GM12875 (cell line): ENCODE measurements around the gene CABLES2.

Source experiments
- H3K4me3 ChIP-seq: one replicate; pipeline ENCODE4 v1.5.1; 2011; ENCODE audit warnings: low read depth, low read length, control low read depth
- TF ChIP-seq, protein P1 (sequence below): IDR thresholded peaks from 2 replicates; pipeline ENCODE4 v1.5.1; 2011; ENCODE audit warnings: low read depth, mild to moderate bottlenecking, control low read depth, inconsistent platforms, low read length, moderate library complexity, borderline replicate concordance; ENCODE audit not compliant: insufficient read depth

Gene CABLES2

DNA sequence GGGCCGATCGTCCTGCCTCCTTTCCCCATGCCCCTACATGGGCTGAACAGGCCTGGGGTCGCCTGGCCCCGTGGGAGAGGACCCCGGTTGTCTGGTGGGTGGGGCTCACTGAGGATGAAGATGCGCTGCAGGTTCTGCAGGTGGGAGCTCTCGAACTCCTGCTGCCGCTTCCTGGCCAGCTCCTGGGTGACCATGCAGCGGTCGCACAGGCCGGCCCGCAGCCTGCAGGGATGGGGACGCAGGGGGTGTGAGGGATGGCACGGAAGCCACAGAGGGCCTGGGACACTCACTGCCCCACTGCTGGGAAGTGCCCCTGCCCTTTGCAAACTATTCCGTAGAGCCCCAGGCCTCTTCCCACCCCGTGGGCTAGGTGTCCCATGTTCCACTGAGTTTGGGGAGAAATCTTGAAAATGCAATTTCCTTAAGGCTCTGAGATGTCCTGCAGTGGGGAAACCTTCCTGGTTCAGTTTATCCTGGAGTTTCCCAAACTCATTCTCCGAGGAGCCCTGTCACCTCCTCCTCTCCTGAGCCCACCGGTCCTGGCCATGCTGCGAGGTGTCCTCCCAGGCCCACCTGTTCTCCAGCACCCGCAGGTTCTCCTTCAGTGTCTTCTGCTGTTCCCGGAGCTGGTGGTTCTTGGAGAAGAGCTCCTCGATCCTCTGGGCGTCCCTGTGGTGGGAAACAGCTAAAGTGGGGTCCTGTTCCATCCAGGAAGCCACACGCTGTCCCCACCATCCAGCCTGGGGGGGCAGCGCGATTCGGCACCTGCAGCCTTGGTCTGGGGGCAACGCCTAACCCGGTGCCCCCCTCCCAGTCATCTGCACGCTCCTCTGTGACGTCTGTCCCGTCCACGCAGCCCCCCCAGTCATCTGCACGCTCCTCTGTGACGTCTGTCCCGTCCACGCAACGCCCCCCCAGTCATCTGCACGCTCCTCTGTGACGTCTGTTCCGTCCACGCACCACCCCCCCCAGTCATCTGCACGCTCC lies 9.9 kb upstream of the CABLES2 start:
- no peak overlapping the region for H3K4me3 ChIP-seq
- TF ChIP-seq, protein P1, sequence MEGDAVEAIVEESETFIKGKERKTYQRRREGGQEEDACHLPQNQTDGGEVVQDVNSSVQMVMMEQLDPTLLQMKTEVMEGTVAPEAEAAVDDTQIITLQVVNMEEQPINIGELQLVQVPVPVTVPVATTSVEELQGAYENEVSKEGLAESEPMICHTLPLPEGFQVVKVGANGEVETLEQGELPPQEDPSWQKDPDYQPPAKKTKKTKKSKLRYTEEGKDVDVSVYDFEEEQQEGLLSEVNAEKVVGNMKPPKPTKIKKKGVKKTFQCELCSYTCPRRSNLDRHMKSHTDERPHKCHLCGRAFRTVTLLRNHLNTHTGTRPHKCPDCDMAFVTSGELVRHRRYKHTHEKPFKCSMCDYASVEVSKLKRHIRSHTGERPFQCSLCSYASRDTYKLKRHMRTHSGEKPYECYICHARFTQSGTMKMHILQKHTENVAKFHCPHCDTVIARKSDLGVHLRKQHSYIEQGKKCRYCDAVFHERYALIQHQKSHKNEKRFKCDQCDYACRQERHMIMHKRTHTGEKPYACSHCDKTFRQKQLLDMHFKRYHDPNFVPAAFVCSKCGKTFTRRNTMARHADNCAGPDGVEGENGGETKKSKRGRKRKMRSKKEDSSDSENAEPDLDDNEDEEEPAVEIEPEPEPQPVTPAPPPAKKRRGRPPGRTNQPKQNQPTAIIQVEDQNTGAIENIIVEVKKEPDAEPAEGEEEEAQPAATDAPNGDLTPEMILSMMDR: no peak

DNA sequence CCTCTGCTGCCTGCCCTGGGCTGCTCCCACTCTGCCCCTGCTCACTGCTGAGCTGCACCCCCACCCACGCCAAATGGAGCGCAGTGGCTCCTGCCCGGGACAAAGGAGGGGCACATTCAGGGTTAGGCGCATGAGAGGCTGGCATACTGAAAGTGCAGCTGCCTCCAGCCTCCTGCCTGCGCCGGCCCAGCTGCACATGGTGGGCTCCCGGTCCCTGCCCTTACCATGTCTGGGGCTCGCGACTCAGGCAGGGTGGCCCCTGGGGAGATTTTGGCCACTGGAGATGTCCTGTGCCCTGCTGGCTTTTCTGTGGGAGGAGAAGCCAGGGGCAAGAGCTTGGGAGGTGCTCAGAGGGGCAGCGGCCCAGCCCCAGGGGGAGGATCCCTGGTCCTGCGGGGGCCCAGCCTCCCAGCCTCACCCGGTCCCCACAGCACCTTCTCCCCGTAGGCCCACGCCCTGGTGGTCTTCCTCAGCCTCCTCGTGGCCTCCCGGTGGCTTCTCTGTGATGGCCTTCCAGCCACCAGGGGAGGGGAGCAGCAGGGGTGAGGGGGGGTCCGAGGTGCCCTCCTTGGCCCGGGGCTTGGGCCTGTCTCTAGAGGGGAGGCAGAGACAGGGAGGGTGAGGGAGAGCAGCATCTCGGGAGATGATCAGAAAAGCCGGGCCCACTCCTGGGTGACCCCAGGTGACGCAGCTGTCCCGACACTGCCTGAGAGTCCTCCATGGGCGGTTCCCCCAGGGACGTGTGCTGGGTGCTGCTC lies 8.4 kb upstream of the CABLES2 start:
- TF ChIP-seq, protein P1: no peak
- H3K4me3 ChIP-seq: no peak overlapping the region

DNA sequence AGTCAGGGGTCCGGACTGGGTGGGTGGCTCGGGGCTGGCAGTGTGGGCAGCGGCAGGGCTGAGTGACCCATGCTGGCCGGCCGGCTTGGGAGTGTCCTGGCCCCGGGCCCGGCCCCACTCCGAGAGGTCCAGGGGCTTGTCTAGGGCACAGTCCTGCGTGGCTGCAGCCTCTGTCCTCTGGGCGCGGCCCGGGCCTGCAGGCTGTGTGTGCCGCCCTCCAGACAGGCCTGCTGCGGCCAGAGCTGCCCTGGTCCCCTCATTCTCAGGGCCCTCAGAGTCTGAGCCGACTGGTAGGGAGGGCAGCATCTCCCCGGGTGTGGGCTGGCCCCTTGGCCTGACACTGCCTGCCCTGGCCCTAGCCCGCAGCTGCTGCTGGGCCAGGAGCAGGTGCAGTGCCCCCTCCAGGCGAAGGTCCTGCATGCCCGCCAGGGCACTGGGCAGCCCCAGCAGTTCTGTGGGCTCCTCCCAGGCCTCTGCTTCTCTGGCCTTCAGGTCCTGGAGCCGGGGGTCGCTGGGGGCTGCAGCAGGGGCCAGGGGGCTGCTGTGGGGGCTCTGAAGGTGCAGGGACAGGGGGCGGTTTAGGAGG lies 6.9 kb upstream of the CABLES2 start:
- H3K4me3 ChIP-seq: no peak overlapping the region
- TF ChIP-seq, protein P1: no peak

DNA sequence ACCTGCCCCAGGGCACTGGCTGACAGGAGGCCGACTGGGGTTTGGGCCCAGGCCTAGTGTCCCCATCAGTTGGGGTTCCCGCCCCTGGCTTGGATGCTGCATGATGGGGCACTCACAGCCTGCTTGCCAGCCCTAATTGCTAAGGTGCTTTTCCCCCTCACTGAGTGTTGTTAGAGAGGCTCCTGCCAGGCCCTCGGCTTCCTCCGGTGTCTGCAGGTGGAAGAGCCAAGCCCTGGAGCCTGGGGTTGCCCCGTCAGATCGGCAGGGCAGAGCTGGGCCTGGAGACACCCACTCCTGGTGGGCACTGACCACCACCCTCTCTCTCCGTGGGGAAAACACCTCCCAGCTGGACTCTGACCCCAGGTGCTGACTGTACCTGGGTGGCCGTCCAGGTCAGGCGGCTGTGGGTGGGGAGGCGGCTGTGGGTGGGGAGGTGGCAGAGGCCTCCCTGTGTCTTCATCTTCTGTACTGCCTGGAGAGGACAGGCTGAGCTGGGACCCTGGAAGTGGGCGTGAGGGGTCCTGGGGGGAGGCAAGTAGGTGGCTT lies 6.0 kb upstream of the CABLES2 start:
- TF ChIP-seq, protein P1: no peak
- no peak overlapping the region for H3K4me3 ChIP-seq

DNA sequence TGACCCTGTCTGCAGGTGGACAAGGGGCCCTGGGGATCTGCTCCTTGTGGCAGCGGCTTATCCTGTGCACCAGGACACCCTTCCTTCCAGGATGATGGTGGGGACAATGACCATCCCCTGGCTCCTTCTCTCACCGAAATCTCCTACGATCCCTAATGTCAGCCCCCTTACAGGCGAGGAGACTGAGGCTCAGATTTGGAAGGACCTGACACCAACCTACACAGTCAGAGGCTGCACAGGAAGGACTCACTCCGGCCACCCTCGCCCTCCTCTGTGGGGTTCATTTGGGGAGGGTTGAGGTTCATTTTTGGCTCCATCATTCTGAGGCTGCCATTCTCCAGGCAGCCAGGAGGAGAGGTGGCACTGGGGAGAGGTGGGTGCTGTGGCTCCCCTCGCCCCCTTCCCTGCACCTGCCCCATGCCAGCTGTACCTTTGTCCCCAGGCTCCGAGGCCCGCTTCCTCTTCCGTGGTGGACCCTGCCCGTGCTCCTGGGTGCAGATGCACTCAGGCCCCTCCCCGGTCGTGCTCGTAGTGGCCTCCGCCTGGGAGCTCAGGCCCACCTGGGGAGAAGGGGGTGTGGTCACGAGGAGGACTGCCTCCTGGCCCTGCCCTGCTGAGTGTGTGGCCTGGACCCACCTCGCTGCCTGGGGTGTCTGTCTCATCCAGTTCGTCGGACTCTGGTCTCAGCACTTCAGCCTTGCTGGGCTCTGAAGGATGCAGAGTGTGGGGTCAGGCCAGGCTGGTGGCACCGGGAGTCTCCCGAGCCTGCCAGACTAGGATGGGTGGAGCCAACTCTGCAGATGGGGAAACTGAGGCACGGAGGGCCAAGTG lies 5.3 kb upstream of the CABLES2 start:
- H3K4me3 ChIP-seq: no peak overlapping the region
- TF ChIP-seq, protein P1: no peak

DNA sequence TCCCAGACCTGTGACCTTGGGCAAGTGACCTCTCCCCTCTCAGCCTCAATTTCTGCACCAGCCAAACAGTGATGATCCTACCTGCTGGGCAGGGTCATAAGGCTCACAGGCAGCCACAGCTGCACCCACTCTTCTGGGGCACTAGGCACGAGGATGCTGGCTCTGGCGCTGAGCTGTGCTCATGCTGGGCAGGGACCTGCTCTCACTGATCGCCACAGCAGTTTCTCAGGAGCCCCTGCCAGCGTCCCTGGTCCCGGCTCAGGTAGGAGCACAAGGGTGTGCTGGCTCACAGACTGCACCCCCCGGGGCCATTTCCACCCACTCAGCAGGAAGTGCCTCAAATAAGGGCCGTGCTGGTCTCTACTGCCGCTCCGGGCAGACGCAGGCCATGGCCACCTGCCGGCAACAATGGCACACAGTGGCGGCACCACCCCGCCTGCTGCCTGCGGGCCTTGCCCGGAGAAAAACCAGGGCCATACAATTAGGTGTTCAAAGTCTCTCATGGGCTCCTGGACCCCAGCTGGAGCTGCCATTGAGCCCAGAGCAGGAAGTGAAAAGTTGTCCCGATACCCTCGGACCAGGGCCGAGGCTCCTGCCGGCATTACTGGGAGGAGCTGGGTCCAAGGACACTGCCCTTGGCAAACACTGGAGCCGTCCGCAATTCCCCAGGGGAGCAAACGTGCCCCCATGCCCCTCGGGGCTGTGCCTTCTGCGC lies 4.6 kb upstream of the CABLES2 start:
- no peak overlapping the region for H3K4me3 ChIP-seq
- TF ChIP-seq, protein P1: no peak
